Breast epithelium (tissue), 3 donors: ENCODE measurements around the gene OR2F1.

ENCODE experiments used
- POLR2AphosphoS5 ChIP-seq, 3 donors: sonication (generic); formaldehyde crosslinking; IDR thresholded peaks; one replicate each; pipeline ENCODE4 v1.6.1; 2017; ENCODE audit warnings: antibody characterized with exemption in 3 of 3
- TF ChIP-seq, protein P1 (sequence below), 3 donors: fragments of 450-650 bp; IDR thresholded peaks; one replicate each; pipeline ENCODE4 v1.5.1; 2016 to 2017; ENCODE audit warnings: antibody characterized with exemption in 3 of 3, mild to moderate bottlenecking in 3 of 3, moderate library complexity in 3 of 3

DNA sequence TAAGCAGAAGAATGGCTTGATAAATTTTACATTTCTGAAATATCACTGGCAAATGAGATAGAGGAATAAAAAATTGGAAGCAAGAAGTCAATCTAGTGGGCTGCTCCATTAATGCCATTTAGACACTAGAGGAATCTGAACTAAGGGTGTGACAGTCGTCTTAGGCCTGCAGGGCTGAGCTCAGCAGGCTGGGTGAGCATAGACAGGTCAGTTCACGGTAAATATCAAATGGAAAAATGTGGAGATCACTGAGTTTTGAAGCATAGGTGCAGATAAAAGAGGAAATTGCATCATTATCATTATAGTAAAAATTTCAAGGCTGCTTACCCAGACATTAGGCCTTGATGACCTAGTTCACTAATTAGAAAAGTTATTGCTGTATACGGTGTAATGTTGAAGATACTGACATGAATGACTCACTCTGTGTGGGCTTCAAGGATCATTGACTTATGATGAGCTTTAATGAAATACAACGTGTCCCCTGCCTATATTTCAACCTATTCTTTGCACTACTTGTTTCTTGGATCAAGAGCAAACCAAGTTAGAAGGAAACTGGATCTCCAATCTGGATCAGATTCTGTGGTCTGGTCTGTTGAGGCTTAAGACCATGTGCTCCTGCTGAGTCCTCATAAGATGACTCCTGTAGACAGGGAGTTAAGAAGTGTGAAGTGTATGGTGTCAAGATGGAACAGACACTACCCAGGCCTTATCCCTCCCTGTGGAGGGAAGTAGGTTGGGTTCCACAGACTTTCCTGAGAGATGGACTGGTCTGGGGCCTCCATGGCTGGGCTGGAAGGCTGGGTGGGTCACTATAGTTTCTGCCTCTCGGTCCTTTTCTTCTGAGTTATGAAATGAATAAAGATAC, 16.0 kb upstream of the OR2F1 start:
- TF ChIP-seq, protein P1, sequence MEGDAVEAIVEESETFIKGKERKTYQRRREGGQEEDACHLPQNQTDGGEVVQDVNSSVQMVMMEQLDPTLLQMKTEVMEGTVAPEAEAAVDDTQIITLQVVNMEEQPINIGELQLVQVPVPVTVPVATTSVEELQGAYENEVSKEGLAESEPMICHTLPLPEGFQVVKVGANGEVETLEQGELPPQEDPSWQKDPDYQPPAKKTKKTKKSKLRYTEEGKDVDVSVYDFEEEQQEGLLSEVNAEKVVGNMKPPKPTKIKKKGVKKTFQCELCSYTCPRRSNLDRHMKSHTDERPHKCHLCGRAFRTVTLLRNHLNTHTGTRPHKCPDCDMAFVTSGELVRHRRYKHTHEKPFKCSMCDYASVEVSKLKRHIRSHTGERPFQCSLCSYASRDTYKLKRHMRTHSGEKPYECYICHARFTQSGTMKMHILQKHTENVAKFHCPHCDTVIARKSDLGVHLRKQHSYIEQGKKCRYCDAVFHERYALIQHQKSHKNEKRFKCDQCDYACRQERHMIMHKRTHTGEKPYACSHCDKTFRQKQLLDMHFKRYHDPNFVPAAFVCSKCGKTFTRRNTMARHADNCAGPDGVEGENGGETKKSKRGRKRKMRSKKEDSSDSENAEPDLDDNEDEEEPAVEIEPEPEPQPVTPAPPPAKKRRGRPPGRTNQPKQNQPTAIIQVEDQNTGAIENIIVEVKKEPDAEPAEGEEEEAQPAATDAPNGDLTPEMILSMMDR (IDR thresholded peaks at IDR 0.05) = no peak
- TF ChIP-seq POLR2AphosphoS5 (IDR thresholded peaks at IDR 0.05) = no peak
